NCI-H1694 (cell line): ENCODE measurements around the gene INTS7.

Source experiments
- DNase-seq: peaks from one replicate; lab custom pipeline; 2025; lab: John Stamatoyannopoulos, UW

The INTS7 gene

GRCh38 chr1:211903490-211904245 lies 131.7 kb downstream of the INTS7 start:
- no peak for DNase-seq

GRCh38 chr1:211902624-211903291 lies 132.6 kb downstream of the INTS7 start:
- DNase-seq, result no peak

- DNase-seq, result no peak
Observed at GRCh38 chr1:211901945-211902344, 133.4 kb downstream of the INTS7 start.

- DNase-seq, result no peak
Observed at GRCh38 chr1:211900441-211900840, 134.9 kb downstream of the INTS7 start.

- no peak for DNase-seq
Observed at GRCh38 chr1:211896958-211897357, 138.4 kb downstream of the INTS7 start.

GRCh38 chr1:211895126-211895759 lies 140.1 kb downstream of the INTS7 start:
- no peak for DNase-seq

GRCh38 chr1:211894312-211894711 lies 141.0 kb downstream of the INTS7 start:
- no peak for DNase-seq

GRCh38 chr1:211893260-211893659 lies 142.1 kb downstream of the INTS7 start:
- DNase-seq, result no peak

- DNase-seq, result no peak
Observed at GRCh38 chr1:211892577-211892976, 142.8 kb downstream of the INTS7 start.

GRCh38 chr1:211891708-211892107 lies 143.6 kb downstream of the INTS7 start:
- no peak for DNase-seq
